ENCODE measurements around the gene LRCOL1.

LRCOL1 gene

GRCh38 chr12:132637811-132638210, 27.4 kb upstream of the LRCOL1 start:
- no peak for DNase-seq (ENCODE audit: low read depth in 2 of 3, low spot score in 1 of 3)

GRCh38 chr12:132635076-132635955, 24.9 kb upstream of the LRCOL1 start:
- no peak for DNase-seq (ENCODE audit: low read depth in 2 of 3, low spot score in 1 of 3)

- DNase-seq (ENCODE audit: low read depth in 2 of 3, low spot score in 1 of 3) = no peak
Observed at GRCh38 chr12:132634411-132634990, 24.1 kb upstream of the LRCOL1 start.

GRCh38 chr12:132633901-132634300, 23.5 kb upstream of the LRCOL1 start:
- no peak for DNase-seq (ENCODE audit: low read depth in 2 of 3, low spot score in 1 of 3)

- DNase-seq (ENCODE audit: low read depth in 2 of 3, low spot score in 1 of 3) = no peak
Observed at GRCh38 chr12:132633398-132633797, 23.0 kb upstream of the LRCOL1 start.

GRCh38 chr12:132632521-132633228, 22.3 kb upstream of the LRCOL1 start:
- no peak for DNase-seq (ENCODE audit: low read depth in 2 of 3, low spot score in 1 of 3)

GRCh38 chr12:132631666-132632065, 21.3 kb upstream of the LRCOL1 start:
- DNase-seq (ENCODE audit: low read depth in 2 of 3, low spot score in 1 of 3) = no peak

- DNase-seq (ENCODE audit: low read depth in 2 of 3, low spot score in 1 of 3) = no peak
Observed at GRCh38 chr12:132630672-132631071, 20.3 kb upstream of the LRCOL1 start.

- DNase-seq (ENCODE audit: low read depth in 2 of 3, low spot score in 1 of 3) = no peak
Observed at GRCh38 chr12:132629330-132629729, 18.9 kb upstream of the LRCOL1 start.

- no peak for DNase-seq (ENCODE audit: low read depth in 2 of 3, low spot score in 1 of 3)
Observed at GRCh38 chr12:132625731-132626430, 15.5 kb upstream of the LRCOL1 start.

- DNase-seq (ENCODE audit: low read depth in 2 of 3, low spot score in 1 of 3) = no peak
Observed at GRCh38 chr12:132624910-132625630, 14.7 kb upstream of the LRCOL1 start.

- no peak for DNase-seq (ENCODE audit: low read depth in 2 of 3, low spot score in 1 of 3)
Observed at GRCh38 chr12:132624186-132624855, 13.9 kb upstream of the LRCOL1 start.

GRCh38 chr12:132623072-132623869, 12.9 kb upstream of the LRCOL1 start:
- no peak for DNase-seq (ENCODE audit: low read depth in 2 of 3, low spot score in 1 of 3)

GRCh38 chr12:132622437-132623071, 12.2 kb upstream of the LRCOL1 start:
- DNase-seq (ENCODE audit: low read depth in 2 of 3, low spot score in 1 of 3) = no peak

GRCh38 chr12:132621657-132622435, 11.5 kb upstream of the LRCOL1 start:
- no peak for DNase-seq (ENCODE audit: low read depth in 2 of 3, low spot score in 1 of 3)

- no peak for DNase-seq (ENCODE audit: low read depth in 2 of 3, low spot score in 1 of 3)
Observed at GRCh38 chr12:132620899-132621656, 10.7 kb upstream of the LRCOL1 start.

- DNase-seq (ENCODE audit: low read depth in 2 of 3, low spot score in 1 of 3) = no peak
Observed at GRCh38 chr12:132620113-132620898, 9.9 kb upstream of the LRCOL1 start.

All from stimulated activated CD4-positive, alpha-beta T cell treated with anti-CD3 and anti-CD28 coated beads, Interleukin-12 subunit alpha, Interleukin-12 subunit beta, amount 100 ng/mL, for 48 hours (primary cell).